ENCODE data around the gene HDAC7.
"Not testable (repeated sequence)": the region's sequence is repeated elsewhere in the genome, so short reads cannot be mapped to it uniquely, and the experiment has no call there.

Gene HDAC7

DNA sequence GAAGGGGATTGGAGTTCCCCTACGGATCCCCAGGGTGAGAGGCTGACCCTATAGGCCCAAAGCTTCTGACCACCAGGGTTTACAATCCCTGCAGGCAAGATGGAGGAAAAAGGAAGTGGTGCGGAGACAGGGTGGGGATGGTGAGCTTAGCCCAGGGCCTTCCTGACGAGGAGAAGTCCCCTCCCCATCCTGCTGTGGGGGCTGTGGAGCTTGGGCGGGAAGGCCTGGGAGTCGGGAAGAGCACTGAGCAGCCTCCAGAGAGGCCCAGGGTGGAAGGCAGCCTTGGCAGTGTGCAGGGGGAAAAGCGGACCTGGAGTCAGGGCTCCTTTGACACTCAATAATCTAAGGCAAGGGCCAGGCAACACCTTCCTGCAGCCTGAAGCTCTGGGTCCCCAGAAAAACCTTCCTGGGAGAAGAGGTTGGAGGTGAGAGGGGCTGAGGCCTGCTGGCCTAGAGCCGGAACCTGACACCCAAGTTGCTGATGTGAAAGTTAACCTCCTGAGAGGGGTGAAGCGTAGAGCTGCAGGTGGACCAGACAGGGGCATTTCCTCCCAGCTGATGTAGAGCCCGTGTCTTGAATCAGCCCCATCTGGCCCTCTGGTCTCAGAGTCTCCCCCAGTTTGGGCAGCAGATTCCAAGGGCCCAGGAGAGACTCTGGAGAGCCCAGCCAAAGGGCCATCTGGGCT lies 6.0 kb downstream of the HDAC7 start:
- CTCF ChIA-PET, result interaction anchor here (0.7 to 2.4 kb wide), 5 partner anchors 12 to 96 kb away, joined by 3 to 18 read pairs (median 4); no protein-coding TSS in a partner anchor
- no peak for TF ChIP-seq SUZ12 (IDR thresholded peaks at IDR 0.05)
- TF ChIP-seq, protein P1, sequence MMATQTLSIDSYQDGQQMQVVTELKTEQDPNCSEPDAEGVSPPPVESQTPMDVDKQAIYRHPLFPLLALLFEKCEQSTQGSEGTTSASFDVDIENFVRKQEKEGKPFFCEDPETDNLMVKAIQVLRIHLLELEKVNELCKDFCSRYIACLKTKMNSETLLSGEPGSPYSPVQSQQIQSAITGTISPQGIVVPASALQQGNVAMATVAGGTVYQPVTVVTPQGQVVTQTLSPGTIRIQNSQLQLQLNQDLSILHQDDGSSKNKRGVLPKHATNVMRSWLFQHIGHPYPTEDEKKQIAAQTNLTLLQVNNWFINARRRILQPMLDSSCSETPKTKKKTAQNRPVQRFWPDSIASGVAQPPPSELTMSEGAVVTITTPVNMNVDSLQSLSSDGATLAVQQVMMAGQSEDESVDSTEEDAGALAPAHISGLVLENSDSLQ (IDR thresholded peaks at IDR 0.05), result no peak
- TF ChIP-seq NFRKB (IDR thresholded peaks at IDR 0.05), result no peak
- TF ChIP-seq BHLHE40 (IDR thresholded peaks at IDR 0.05; ENCODE audit: borderline replicate concordance), result no peak
- no peak for TF ChIP-seq SP1 (IDR thresholded peaks at IDR 0.05)
- no peak for DNase-seq (ENCODE audit: extremely low spot score)
- POLR2A ChIA-PET, result interaction anchor here (1.5 to 3.9 kb wide), 6 partner anchors 8 to 107 kb away, joined by 4 to 32 read pairs (median 6); no protein-coding TSS in a partner anchor

DNA sequence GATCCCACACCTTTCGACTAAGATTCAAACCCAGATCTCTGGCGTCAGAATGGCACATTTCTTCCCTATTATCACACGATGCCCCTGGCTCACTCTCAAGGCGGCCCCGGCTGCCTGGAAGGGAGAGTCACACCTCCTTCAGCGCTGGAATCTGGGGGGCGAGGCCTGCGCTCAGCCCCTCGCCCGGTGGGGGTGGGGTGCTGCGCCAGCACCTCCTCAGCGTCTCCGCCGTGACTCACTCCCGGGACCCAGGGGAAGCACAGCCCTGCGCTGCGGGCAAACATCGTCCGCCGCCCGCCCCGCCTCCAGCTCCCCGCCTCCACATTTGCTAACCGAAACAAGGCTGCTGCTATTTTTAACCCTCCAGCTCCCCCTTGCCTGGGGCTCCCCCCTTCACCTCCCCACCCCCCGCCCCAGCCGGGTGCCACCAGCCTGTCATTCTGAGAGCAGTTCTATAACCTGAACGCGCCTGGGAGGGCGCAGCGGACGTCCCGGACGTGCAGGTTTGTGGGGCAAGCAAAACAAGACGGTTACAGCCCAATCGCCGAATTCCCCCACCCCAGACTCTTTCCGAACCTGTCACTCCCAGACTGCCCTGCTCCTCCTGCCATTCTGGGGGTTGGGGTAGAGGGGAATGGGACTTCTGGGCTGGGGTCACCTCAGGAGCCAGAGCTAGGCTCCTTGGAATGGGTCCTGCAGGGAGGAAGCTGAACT lies 6.7 kb downstream of the HDAC7 start:
- ChIA-PET CTCF (interaction anchor here (0.7 to 2.4 kb wide), 6 partner anchors 12 to 95 kb away, joined by 3 to 18 read pairs (median 4); no protein-coding TSS in a partner anchor), POLR2A (interaction anchor here (1.0 to 3.9 kb wide), 7 partner anchors 9 to 106 kb away, joined by 3 to 32 read pairs (median 5); no protein-coding TSS in a partner anchor)
- no peak for TF ChIP-seq LEF1 (IDR thresholded peaks at IDR 0.05; ENCODE audit: borderline replicate concordance)
- no peak for TF ChIP-seq ELF4 (IDR thresholded peaks at IDR 0.05)
- no peak for TF ChIP-seq SP1 (IDR thresholded peaks at IDR 0.05)
- TF ChIP-seq BHLHE40 (IDR thresholded peaks at IDR 0.05; ENCODE audit: borderline replicate concordance), result no peak
- no peak for TF ChIP-seq NFRKB (IDR thresholded peaks at IDR 0.05)
- no peak for TF ChIP-seq FOXM1 (IDR thresholded peaks at IDR 0.05; ENCODE audit: borderline replicate concordance)
- no peak for TF ChIP-seq HDGF (IDR thresholded peaks at IDR 0.05; ENCODE audit: borderline replicate concordance)
- TF ChIP-seq ARNT (IDR thresholded peaks at IDR 0.05), result no peak
- TF ChIP-seq L3MBTL2 (conservative IDR thresholded peaks at IDR 0.05), result no peak
- no peak for TF ChIP-seq CTBP1 (IDR thresholded peaks at IDR 0.05; ENCODE audit: borderline replicate concordance)
- TF ChIP-seq FOXK2 (IDR thresholded peaks at IDR 0.05), result no peak
- DNase-seq (ENCODE audit: extremely low spot score), result peak; percentile 58

DNA sequence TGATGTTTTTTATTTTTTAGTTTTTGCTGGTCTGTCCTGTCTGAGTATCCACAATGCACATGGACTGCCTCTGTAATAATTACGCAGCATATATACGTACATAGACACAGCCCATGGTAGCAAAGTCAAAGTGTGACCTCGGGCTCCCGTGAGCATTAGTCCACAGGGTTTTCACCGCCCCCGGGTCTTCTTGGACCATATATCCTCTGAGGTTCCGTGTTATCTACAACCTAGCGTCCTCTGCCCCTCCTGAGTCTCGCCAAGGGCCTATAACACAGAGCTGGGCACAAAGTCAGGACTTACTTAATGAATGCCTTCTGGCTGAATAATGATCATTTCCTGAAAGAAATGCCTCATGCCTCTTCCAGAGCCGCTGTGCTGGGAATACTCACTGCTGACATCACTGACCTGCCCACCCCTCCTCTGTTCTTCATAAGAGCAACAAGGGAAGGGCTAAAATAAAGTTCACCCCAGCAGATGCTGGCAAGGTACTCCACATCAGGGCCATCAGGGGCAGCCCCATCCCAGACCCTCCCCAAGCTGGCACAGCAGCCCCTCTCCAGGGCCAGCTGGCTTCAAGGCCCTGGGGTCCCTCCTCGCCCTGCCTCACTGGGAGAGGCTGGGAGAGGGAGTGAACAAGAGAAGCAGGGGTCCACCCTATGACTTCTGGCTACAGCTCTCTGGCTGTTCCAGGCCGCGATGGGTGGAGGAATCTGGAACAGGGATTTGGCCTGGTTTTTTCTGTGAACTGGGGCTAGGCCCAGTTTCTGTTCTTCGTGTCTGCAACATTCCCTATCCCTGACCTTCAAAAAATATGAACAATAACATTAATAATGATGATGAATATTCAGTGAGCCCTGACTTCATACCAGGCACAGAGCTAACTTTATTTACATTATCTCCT lies 7.9 kb downstream of the HDAC7 start:
- POLR2A ChIA-PET, result interaction anchor here (1.0 to 3.9 kb wide), 5 partner anchors 10 to 105 kb away, joined by 3 to 32 read pairs (median 6); no protein-coding TSS in a partner anchor
- TF ChIP-seq SUZ12 (IDR thresholded peaks at IDR 0.05) (no peak), TARDBP (IDR thresholded peaks at IDR 0.05) (no peak), SP1 (IDR thresholded peaks at IDR 0.05) (no peak), FOXA1 (IDR thresholded peaks at IDR 0.05) (no peak), LEF1 (IDR thresholded peaks at IDR 0.05; ENCODE audit: borderline replicate concordance) (no peak), L3MBTL2 (conservative IDR thresholded peaks at IDR 0.05) (no peak), ZNF384 (IDR thresholded peaks at IDR 0.05) (no peak), FOXK2 (IDR thresholded peaks at IDR 0.05) (no peak), FOXM1 (IDR thresholded peaks at IDR 0.05; ENCODE audit: borderline replicate concordance) (no peak), ARNT (IDR thresholded peaks at IDR 0.05) (no peak), NFRKB (IDR thresholded peaks at IDR 0.05) (no peak), CTBP1 (IDR thresholded peaks at IDR 0.05; ENCODE audit: borderline replicate concordance) (no peak), HDGF (IDR thresholded peaks at IDR 0.05; ENCODE audit: borderline replicate concordance) (no peak), BHLHE40 (IDR thresholded peaks at IDR 0.05; ENCODE audit: borderline replicate concordance) (no peak), ELF4 (IDR thresholded peaks at IDR 0.05) (no peak)
- TF ChIP-seq, protein P1 (IDR thresholded peaks at IDR 0.05), result no peak
- no peak for DNase-seq (ENCODE audit: extremely low spot score)
- CTCF ChIA-PET, result interaction anchor here (0.7 to 2.4 kb wide), 4 partner anchors 10 to 58 kb away, joined by 3 to 18 read pairs (median 4); no protein-coding TSS in a partner anchor

DNA sequence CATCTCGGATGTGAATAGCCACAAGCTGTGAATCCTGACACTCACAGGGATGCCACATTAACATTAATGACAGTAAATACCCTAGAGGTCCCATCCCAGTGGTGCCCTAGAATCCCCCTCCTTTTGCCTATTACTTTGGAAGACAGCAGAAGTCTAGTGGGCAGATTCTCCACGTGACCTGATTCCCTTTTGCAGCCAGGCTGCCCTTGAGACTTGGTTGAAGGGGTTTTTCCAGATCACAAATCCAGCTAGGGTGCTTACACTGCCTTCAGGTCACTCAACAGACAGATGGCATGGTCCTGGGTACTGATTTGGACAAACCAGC lies 8.7 kb downstream of the HDAC7 start:
- TF ChIP-seq TARDBP (IDR thresholded peaks at IDR 0.05) (no peak), BHLHE40 (IDR thresholded peaks at IDR 0.05; ENCODE audit: borderline replicate concordance) (no peak), SP1 (IDR thresholded peaks at IDR 0.05) (no peak), CTBP1 (IDR thresholded peaks at IDR 0.05; ENCODE audit: borderline replicate concordance) (no peak), NFRKB (IDR thresholded peaks at IDR 0.05) (no peak), LEF1 (IDR thresholded peaks at IDR 0.05; ENCODE audit: borderline replicate concordance) (no peak), L3MBTL2 (conservative IDR thresholded peaks at IDR 0.05) (no peak), HDGF (IDR thresholded peaks at IDR 0.05; ENCODE audit: borderline replicate concordance) (no peak), ARNT (IDR thresholded peaks at IDR 0.05) (no peak), FOXM1 (IDR thresholded peaks at IDR 0.05; ENCODE audit: borderline replicate concordance) (no peak), FOXA1 (IDR thresholded peaks at IDR 0.05) (no peak), SUZ12 (IDR thresholded peaks at IDR 0.05) (no peak), FOXK2 (IDR thresholded peaks at IDR 0.05) (no peak), ZNF384 (IDR thresholded peaks at IDR 0.05) (no peak), ELF4 (IDR thresholded peaks at IDR 0.05) (no peak)
- TF ChIP-seq, protein P1 (IDR thresholded peaks at IDR 0.05), result no peak
- ChIA-PET POLR2A (interaction anchor here (3.9 kb wide), 1 partner anchor 18 kb away, joined by 32 read pairs; no protein-coding TSS in a partner anchor), CTCF (no interaction called here)
- DNase-seq (ENCODE audit: extremely low spot score), result no peak

DNA sequence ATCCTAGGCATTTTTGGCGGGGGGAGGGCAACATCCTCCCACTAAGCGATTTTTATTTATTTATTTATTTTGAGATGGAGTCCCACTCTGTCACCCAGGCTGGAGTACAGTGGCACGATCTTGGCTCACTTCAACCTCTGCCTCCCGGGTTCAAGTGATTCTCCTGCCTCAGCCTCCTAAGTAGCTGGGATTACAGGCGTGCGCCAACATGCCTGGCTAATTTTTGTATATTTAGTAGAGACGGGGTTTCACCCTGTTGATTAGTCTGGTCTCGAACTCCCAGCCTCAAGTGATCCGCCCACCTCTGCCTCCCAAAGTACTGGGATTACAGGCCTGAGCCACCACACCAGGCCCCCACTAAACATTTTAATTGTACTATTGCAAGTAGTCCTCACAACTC lies 10.2 kb downstream of the HDAC7 start:
- DNase-seq (ENCODE audit: extremely low spot score); POLR2A ChIA-PET: not testable (repeated sequence)
- CTCF ChIA-PET, result interaction anchor here (1.3 kb wide), 1 partner anchor 13 kb away, joined by 3 read pairs; no protein-coding TSS in a partner anchor
